ENCODE results near the gene PSD. TPM values are rescaled to one million over a fixed set of nuclear protein-coding genes. Genes with fewer than 3 reads are reported as not detected.

The PSD gene
- total and polyA plus RNA-seq, 10 of the 15 experiments (the other 5 are each of a cell fraction or from before 2014, with no cell fraction given), result 0.11 to 2.0 (median 0.49) TPM; not detected in 2

DNA sequence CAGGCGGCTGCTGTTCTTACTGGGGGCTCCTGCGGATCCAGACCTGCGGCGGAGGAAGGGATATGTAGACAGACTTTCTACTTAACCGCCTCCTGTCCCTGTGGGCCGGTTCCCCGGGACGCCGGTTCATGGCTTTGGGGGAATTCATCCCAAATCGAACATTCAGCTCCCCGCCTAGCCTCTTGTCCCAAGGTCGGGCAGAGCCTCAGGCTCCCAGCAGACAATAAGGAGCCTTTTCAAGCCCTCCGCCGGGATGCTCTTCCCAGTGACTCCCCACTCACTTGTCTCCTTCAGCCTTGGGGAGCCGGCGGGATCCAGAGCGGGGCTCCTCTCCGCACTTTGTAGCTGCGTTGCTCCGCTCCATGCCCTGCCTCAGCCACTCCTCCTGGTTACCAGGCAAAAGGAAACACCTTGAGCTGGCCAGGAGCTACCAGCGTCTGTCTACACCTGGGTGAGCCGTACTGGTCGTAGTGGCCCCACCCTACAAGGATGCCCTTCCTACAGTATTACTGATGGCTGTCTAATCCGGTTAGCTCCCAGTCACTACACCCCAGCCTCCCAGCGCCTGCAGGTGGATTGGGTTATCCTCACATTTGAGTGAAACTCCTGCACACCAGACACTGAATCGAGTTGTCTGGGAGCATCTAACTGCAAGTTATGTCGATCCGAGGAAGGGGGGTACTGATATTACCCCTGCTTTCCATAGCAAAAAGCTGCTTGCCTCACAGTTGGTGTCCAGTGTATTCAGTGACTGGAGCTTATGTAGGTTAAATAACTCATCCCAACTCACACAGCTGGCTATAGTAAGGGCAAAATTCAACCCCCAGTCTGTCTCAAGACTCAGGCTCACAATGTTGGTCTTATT lies 32.8 kb upstream of the PSD start, which contains the start of gene C10orf95:
TSS of gene C10orf95 (minus strand) at position 439 of the 865 bp plus-strand sequence. CDS start 450 bp downstream, outside the sequence.
- DNase-seq (ENCODE audit: low read depth, low spot score) (no peak), ATAC-seq (peak; percentile 2; the same call in 1 of the 3 replicates), FAIRE-seq (peak; percentile 13)
- Histone ChIP-seq H3K27ac (ENCODE audit: control insufficient read depth, insufficient read depth) (peak within 1 kb of the TSS; percentile 88), H3K4me3 (peak within 1 kb of the TSS; percentile 99), H3K27me3 (replicated peaks in 1 of 2; ENCODE audit: control insufficient read depth in 2 of 2, insufficient read depth in 2 of 2, low read length in 1 of 2) (no peaks in the 10 kb centered on the region), H3K36me3 (ENCODE audit: control insufficient read depth in 2 of 2, insufficient read depth in 2 of 2, low read length in 1 of 2) (no peaks in the 10 kb centered on the region; a peak in 1 of 4 replicates), H3K9ac (ENCODE audit: control insufficient read depth, insufficient read depth, low read length) (peak within 1 kb of the TSS; percentile 90), H3K4me2 (ENCODE audit: control insufficient read depth, insufficient read depth) (peak within 1 kb of the TSS; percentile 93), H3K4me1 (ENCODE audit: control insufficient read depth, insufficient read depth, low read length) (peaks cover 18% of the 10 kb centered on the region), H2AFZ (ENCODE audit: control insufficient read depth, low read depth, low read length) (peak within 1 kb of the TSS; percentile 85), H3K9me3 (replicated peaks; ENCODE audit: control insufficient read depth, insufficient read depth, low read length) (no peaks in the 10 kb centered on the region), H3K79me2 (ENCODE audit: control insufficient read depth, insufficient read depth, low read length) (peaks cover 21% of the 10 kb centered on the region), H4K20me1 (ENCODE audit: control insufficient read depth, insufficient read depth) (no peaks in the 10 kb centered on the region)
- ChIA-PET RAD21 (ENCODE audit: unreplicated experiment) (interaction anchor here (0.6 to 3.7 kb wide), 16 partner anchors 9 to 296 kb away, joined by 3 to 20 read pairs (median 4); partner anchors contain the start of genes ACTR1A, CUEDC2, FBXL15 and NFKB2), CTCF (interaction anchor here (0.8 to 4.0 kb wide), 20 partner anchors 10 to 319 kb away, joined by 3 to 21 read pairs (median 3); partner anchors contain the start of genes ACTR1A, CUEDC2, FBXL15 and PPRC1), POLR2A (interaction anchor here (0.5 to 6.1 kb wide), 21 partner anchors 10 to 221 kb away, joined by 3 to 69 read pairs (median 5); partner anchors contain the start of genes ACTR1A, CUEDC2, FBXL15 and NFKB2), SMC1A (ENCODE audit: uncharacterized antibody, unreplicated experiment) (interaction anchor here (0.6 to 3.4 kb wide), 9 partner anchors 11 to 98 kb away, joined by 3 to 23 read pairs (median 4); partner anchors contain the start of genes ACTR1A and NFKB2)
- no peak for TF ChIP-seq ZNF622 (IDR thresholded peaks at IDR 0.05)
- TF ChIP-seq ZBED1 (IDR thresholded peaks at IDR 0.05; ENCODE audit: borderline replicate concordance), result no peak
- BruUV-seq (replicated peaks), result no TSS peak
- WGBS (ENCODE audit: insufficient coverage, insufficient replicate concordance, low lambda C conversion rate, missing lambda C conversion rate), result 31% methylated on average over 28 of the region's 28 CpGs
- in situ Hi-C loops (cut with MboI), result no loop called here
- intact Hi-C loops (cut with micrococcal nuclease; ENCODE audit: unreplicated experiment), result loop anchor here (2.0 kb wide), 2 partner anchors 19 to 51 kb away; partner anchors contain the start of genes ACTR1A, CUEDC2 and SUFU

Data from GM12878 (cell line).